Measurements from ENCODE around the gene CLDN20. TPM values are rescaled to one million over a fixed set of nuclear protein-coding genes. Genes with fewer than 3 reads are reported as not detected.
A peak's percentile ranks its signal among the peaks of the same experiment; 100 is the strongest.
"Not testable (repeated sequence)": the region's sequence is repeated elsewhere in the genome, so short reads cannot be mapped to it uniquely, and the experiment has no call there.

CLDN20 gene
- total RNA-seq, 6 donors from 2014 or later, result not detected

GRCh38 chr6:155227046-155227445, 36.8 kb upstream of the CLDN20 start:
- no peak for TF ChIP-seq CTCF (IDR thresholded peaks at IDR 0.05)
- TF ChIP-seq POLR2AphosphoS5 (IDR thresholded peaks at IDR 0.05), result no peak
- no peak for TF ChIP-seq EP300 (IDR thresholded peaks at IDR 0.05)
- no peak for TF ChIP-seq POLR2A (IDR thresholded peaks at IDR 0.05)
- no peak for ATAC-seq (ENCODE audit: low FRiP score in 2 of 2)

GRCh38 chr6:155228546-155229166, 35.2 kb upstream of the CLDN20 start:
- H3K4me1 ChIP-seq, result no peaks in the 10 kb centered on the region
- H3K36me3 ChIP-seq, result no peaks in the 10 kb centered on the region
- H3K27me3 ChIP-seq, result no peaks in the 10 kb centered on the region
- ATAC-seq (ENCODE audit: low FRiP score in 2 of 2) (peak; percentile 35 to 36), DNase-seq (no peak)
- 75 to 89% methylated on average over 13 of the region's 13 CpGs for WGBS, 2 donors
- no peak overlapping the region for H3K27ac ChIP-seq
- TF ChIP-seq CTCF (IDR thresholded peaks at IDR 0.05), result no peak
- TF ChIP-seq POLR2AphosphoS5 (IDR thresholded peaks at IDR 0.05), result no peak
- TF ChIP-seq EP300 (IDR thresholded peaks at IDR 0.05), result no peak
- no peak overlapping the region for H3K4me3 ChIP-seq
- H3K9me3 ChIP-seq, result no peaks in the 10 kb centered on the region

More at GRCh38 chr6:155227046-155227445, 36.8 kb upstream of the CLDN20 start:
- H3K4me1 ChIP-seq, result no peaks in the 10 kb centered on the region
- no peaks in the 10 kb centered on the region for H3K27me3 ChIP-seq
- H3K27ac ChIP-seq, result no peak overlapping the region
- no peaks in the 10 kb centered on the region for H3K36me3 ChIP-seq
- no peak for DNase-seq
- H3K4me3 ChIP-seq, result no peak overlapping the region
- H3K9me3 ChIP-seq, result no peaks in the 10 kb centered on the region
- WGBS, 2 donors, result 85 to 92% methylated on average over 4 of the region's 4 CpGs

GRCh38 chr6:155230975-155231374, 32.8 kb upstream of the CLDN20 start:
- H3K27me3 ChIP-seq; H3K27ac ChIP-seq; H3K9me3 ChIP-seq; H3K4me1 ChIP-seq; H3K36me3 ChIP-seq; ATAC-seq (ENCODE audit: low FRiP score in 2 of 2); H3K4me3 ChIP-seq; DNase-seq: not testable (repeated sequence)
- WGBS, 2 donors, result 77 to 96% methylated on average over 4 of the region's 4 CpGs

GRCh38 chr6:155232848-155233247, 31.0 kb upstream of the CLDN20 start:
- 78 to 94% methylated on average over 6 of the region's 6 CpGs for WGBS, 2 donors
- DNase-seq, result no peak
- Histone ChIP-seq H3K27me3 (no peaks in the 10 kb centered on the region), H3K4me1 (no peaks in the 10 kb centered on the region), H3K9me3 (no peaks in the 10 kb centered on the region), H3K36me3 (no peaks in the 10 kb centered on the region), H3K27ac (no peak overlapping the region), H3K4me3 (no peak overlapping the region)
- TF ChIP-seq POLR2AphosphoS5 (IDR thresholded peaks at IDR 0.05), result no peak
- no peak for TF ChIP-seq POLR2A (IDR thresholded peaks at IDR 0.05)
- no peak for TF ChIP-seq CTCF (IDR thresholded peaks at IDR 0.05)
- TF ChIP-seq EP300 (IDR thresholded peaks at IDR 0.05), result no peak
- ATAC-seq (ENCODE audit: low FRiP score in 2 of 2), result no peak

- H3K27me3 ChIP-seq, result no peaks in the 10 kb centered on the region
- ATAC-seq (ENCODE audit: low FRiP score in 2 of 2), result no peak
- 84 to 93% methylated on average over 3 to 4 of the region's 4 CpGs for WGBS, 2 donors
- H3K4me1 ChIP-seq, result no peaks in the 10 kb centered on the region
- no peaks in the 10 kb centered on the region for H3K36me3 ChIP-seq
- no peak overlapping the region for H3K27ac ChIP-seq
- TF ChIP-seq CTCF (IDR thresholded peaks at IDR 0.05) (no peak), EP300 (IDR thresholded peaks at IDR 0.05) (no peak), POLR2AphosphoS5 (IDR thresholded peaks at IDR 0.05) (no peak), POLR2A (IDR thresholded peaks at IDR 0.05) (no peak)
- no peak overlapping the region for H3K4me3 ChIP-seq
- no peak for DNase-seq
- no peaks in the 10 kb centered on the region for H3K9me3 ChIP-seq
Observed at GRCh38 chr6:155234167-155234566, 29.6 kb upstream of the CLDN20 start.

Measured in upper lobe of left lung (tissue), 6 donors.